Tibial nerve (tissue), 4 donors: ENCODE results near the gene IGFL2. TPM values are rescaled to one million over a fixed set of nuclear protein-coding genes. Genes with fewer than 3 reads are reported as not detected.
"Not testable (repeated sequence)": the region's sequence is repeated elsewhere in the genome, so short reads cannot be mapped to it uniquely, and the experiment has no call there.

ENCODE experiments used
- DNase-seq, 2 donors: peaks; one replicate each; pipeline ENCODE4 v3.0.0-alpha.2; 2019; ENCODE audit warnings: low spot score in 2 of 2
- H3K27ac ChIP-seq, 4 donors: fragments of 200-600 bp; sonication (generic) in 3 of 4; one replicate each; pipeline ENCODE4 v1.5.1; 2017 to 2019; ENCODE audit warnings: mild to moderate bottlenecking in 1 of 4
- H3K27me3 ChIP-seq, 2 donors: fragments of 200-600 bp; sonication (generic) in 1 of 2; one replicate each; pipeline versions ENCODE4 v1.5.1 to v1.6.0; 2017 to 2019
- H3K36me3 ChIP-seq, 3 donors: fragments of 200-600 bp; sonication (generic); one replicate each; pipeline ENCODE4 v1.5.1; 2018 to 2019
- H3K4me1 ChIP-seq, 4 donors: fragments of 200-600 bp; sonication (generic) in 3 of 4; one replicate each; pipeline ENCODE4 v1.5.1; 2017 to 2019
- H3K4me3 ChIP-seq, 4 donors: fragments of 200-600 bp; sonication (generic) in 3 of 4; one replicate each; pipeline ENCODE4 v1.5.1; 2017 to 2019; ENCODE audit warnings: mild to moderate bottlenecking in 1 of 4, moderate library complexity in 1 of 4
- H3K9me3 ChIP-seq, 4 donors: fragments of 200-600 bp; sonication (generic) in 3 of 4; one replicate each; pipeline ENCODE4 v1.5.1; 2017 to 2019
- CTCF ChIP-seq, 5 experiments: fragments of 200-600 bp in 3 of 5; fragments of 450-650 bp in 2 of 5; sonication (generic) in 3 of 5; IDR thresholded peaks; one replicate each; pipeline ENCODE4 v1.5.1; 2016 to 2019; ENCODE audit warnings: antibody characterized with exemption in 5 of 5, mild to moderate bottlenecking in 3 of 5, moderate library complexity in 2 of 5
- EP300 ChIP-seq, 2 donors: sonication (generic); formaldehyde crosslinking; IDR thresholded peaks; one replicate each; pipeline ENCODE4 v1.6.1; 2017; ENCODE audit warnings: antibody characterized with exemption in 2 of 2, mild to moderate bottlenecking in 1 of 2
- POLR2A ChIP-seq, 2 donors: fragments of 450-650 bp; IDR thresholded peaks; one replicate each; pipeline ENCODE4 v1.6.1; 2017; ENCODE audit warnings: antibody characterized with exemption in 2 of 2, mild to moderate bottlenecking in 2 of 2, moderate library complexity in 2 of 2
- WGBS, 2 donors: methylation state at CpG; one replicate each; pipeline ENCODE4 v1.1.5; 2018; 5-methylcytosine and 5-hydroxymethylcytosine counted together
- total RNA-seq, 4 donors: library from RNA; depleted of rRNA; stranded (reverse); fragments of >200 nt; gene quantifications; one replicate each; pipeline ENCODE4 v1.1.0, GENCODE V29; 2016

Gene IGFL2
- total RNA-seq, 4 donors from 2014 or later = 1.0 TPM; not detected in 3

GRCh38 chr19:46206682-46207081 lies 58.6 kb downstream of the IGFL2 start:
- Histone ChIP-seq H3K36me3 (no peaks in the 10 kb centered on the region), H3K27me3 (no peaks in the 10 kb centered on the region), H3K4me1 (peaks cover 0 to 8% (median 0%) of the 10 kb centered on the region in 4 donors), H3K9me3 (no peaks in the 10 kb centered on the region), H3K4me3 (no peak overlapping the region), H3K27ac (no peak overlapping the region)
- whole genome bisulfite sequencing, 2 donors = 74 to 83% methylated on average over 3 of the region's 3 CpGs
- DNase-seq = no peak
- TF ChIP-seq POLR2A (IDR thresholded peaks at IDR 0.05) (no peak), EP300 (IDR thresholded peaks at IDR 0.05) (no peak), CTCF (IDR thresholded peaks at IDR 0.05) (no peak)

- DNase-seq, H3K9me3 ChIP-seq, H3K36me3 ChIP-seq, H3K27me3 ChIP-seq, H3K27ac ChIP-seq, H3K4me1 ChIP-seq, H3K4me3 ChIP-seq: not testable (repeated sequence)
- WGBS, 2 donors = 61 to 74% methylated on average over 2 to 8 of the region's 8 CpGs
These were observed 59.8 kb downstream of the IGFL2 start for GRCh38 chr19:46207858-46208257.

GRCh38 chr19:46209051-46209450 lies 61.0 kb downstream of the IGFL2 start:
- WGBS, 2 donors = 60 to 62% methylated on average over 3 of the region's 3 CpGs
- H3K4me1 ChIP-seq = peaks cover 0 to 9% (median 0%) of the 10 kb centered on the region in 4 donors
- H3K27me3 ChIP-seq = no peaks in the 10 kb centered on the region
- no peak overlapping the region for H3K4me3 ChIP-seq
- no peak for DNase-seq
- H3K9me3 ChIP-seq = no peaks in the 10 kb centered on the region
- TF ChIP-seq POLR2A (IDR thresholded peaks at IDR 0.05) (no peak), CTCF (IDR thresholded peaks at IDR 0.05) (no peak), EP300 (IDR thresholded peaks at IDR 0.05) (no peak)
- H3K36me3 ChIP-seq = no peaks in the 10 kb centered on the region
- H3K27ac ChIP-seq = no peak overlapping the region

- Histone ChIP-seq H3K36me3 (no peaks in the 10 kb centered on the region), H3K27ac (no peak overlapping the region), H3K27me3 (no peaks in the 10 kb centered on the region), H3K9me3 (no peaks in the 10 kb centered on the region), H3K4me1 (peaks cover 0 to 9% (median 0%) of the 10 kb centered on the region in 4 donors), H3K4me3 (no peak overlapping the region)
- TF ChIP-seq EP300 (IDR thresholded peaks at IDR 0.05) = no peak
- no peak for TF ChIP-seq POLR2A (IDR thresholded peaks at IDR 0.05)
- TF ChIP-seq CTCF (IDR thresholded peaks at IDR 0.05) = no peak
- WGBS, 2 donors = 64 to 72% methylated on average over 1 of the region's 1 CpG
- DNase-seq = no peak
These were observed 61.4 kb downstream of the IGFL2 start for GRCh38 chr19:46209472-46209871.

- Histone ChIP-seq H3K4me1 (peaks cover 0 to 9% (median 0%) of the 10 kb centered on the region in 4 donors), H3K27me3 (no peaks in the 10 kb centered on the region), H3K4me3 (no peak overlapping the region), H3K27ac (no peak overlapping the region), H3K9me3 (no peaks in the 10 kb centered on the region), H3K36me3 (no peaks in the 10 kb centered on the region)
- TF ChIP-seq CTCF (IDR thresholded peaks at IDR 0.05) (no peak), EP300 (IDR thresholded peaks at IDR 0.05) (no peak), POLR2A (IDR thresholded peaks at IDR 0.05) (no peak)
- no peak for DNase-seq
- WGBS, 2 donors = 37 to 44% methylated on average over 1 of the region's 1 CpG
These were observed 62.6 kb downstream of the IGFL2 start for GRCh38 chr19:46210669-46211068.

Other genes starting within 250 kb of the IGFL2 start
- 1 to 10 TPM; 3.6 to 9.0 (median 5.5) TPM for gene MYPOP, start 245.6 kb upstream of the IGFL2 start, total RNA-seq
- gene NANOS2, start 233.5 kb upstream of the IGFL2 start, total RNA-seq = not detected
- gene NOVA2, start 174.4 kb upstream of the IGFL2 start, total RNA-seq = 1 to 10 TPM; 1.5 to 6.9 (median 1.7) TPM
- gene CCDC61, start 152.8 kb upstream of the IGFL2 start, total RNA-seq = 10 to 100 TPM; 16.2 to 31.4 (median 21.3) TPM
- not detected for gene PGLYRP1, start 125.2 kb upstream of the IGFL2 start, total RNA-seq
- gene IGFL4, start 107.2 kb upstream of the IGFL2 start, total RNA-seq = 1 to 10 TPM in 1 of 4 donors, under 1 TPM in 3; 0.21 to 1.8 (median 0.89) TPM
- not detected for gene IGFL3, start 23.6 kb upstream of the IGFL2 start, total RNA-seq
- not detected for gene IGFL1, start 81.5 kb downstream of the IGFL2 start, total RNA-seq
- 100 to 1,000 TPM; 166 to 235 (median 209) TPM for gene HIF3A, start 148.8 kb downstream of the IGFL2 start, total RNA-seq
- gene PPP5C, start 198.8 kb downstream of the IGFL2 start, total RNA-seq = 100 to 1,000 TPM in 1 of 4 donors, 10 to 100 TPM in 3; 70.5 to 132 (median 88.8) TPM